BE2C (cell line): ENCODE results near the gene PPIL6.

Experiments
- DNase-seq: peaks from one replicate; pipeline ENCODE4 v3.0.0-alpha.2; 2020
- H3K27me3 ChIP-seq: fragments of 250-450 bp; sonication (Bioruptor Pico); 2 replicates; pipeline ENCODE4 v1.5.1; 2020; ENCODE audit warnings: mild to moderate bottlenecking
- H3K36me3 ChIP-seq: fragments of 250-450 bp; sonication (Bioruptor Pico); 2 replicates; pipeline ENCODE4 v1.5.1; 2020; ENCODE audit warnings: mild to moderate bottlenecking
- H3K4me1 ChIP-seq: fragments of 250-450 bp; sonication (Bioruptor Pico); 2 replicates; pipeline ENCODE4 v1.5.1; 2020
- H3K4me3 ChIP-seq: 2 replicates; pipeline ENCODE4 v1.5.1; 2011; ENCODE audit warnings: low read depth, low read length
- H3K9me3 ChIP-seq: fragments of 250-450 bp; sonication (Bioruptor Pico); 2 replicates; pipeline ENCODE4 v1.5.1; 2020
- TF ChIP-seq, protein P1 (sequence below): IDR thresholded peaks from 2 replicates; pipeline ENCODE4 v1.5.1; 2012; ENCODE audit warnings: mild to moderate bottlenecking, low read depth, low read length

The PPIL6 gene

DNA sequence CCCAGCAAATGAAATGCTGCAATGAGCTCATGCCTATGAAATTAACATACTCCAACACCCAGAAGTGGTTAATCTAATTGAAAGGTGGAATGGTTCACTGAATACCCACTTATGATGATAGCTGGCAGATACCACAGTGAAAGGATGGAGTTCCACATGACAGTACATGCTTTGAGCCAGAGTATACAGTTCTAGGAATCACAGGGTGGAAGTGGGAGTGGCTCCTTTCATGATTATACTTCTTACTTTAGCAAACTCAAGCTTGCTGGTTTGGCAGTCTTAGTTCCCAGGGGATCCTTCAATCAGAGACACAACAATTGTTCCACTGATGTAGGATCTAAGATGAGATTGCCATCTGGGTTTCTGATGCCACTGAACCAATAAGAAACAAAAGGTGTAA is 79.6 kb downstream of the PPIL6 start:
- no peak overlapping the region for H3K4me3 ChIP-seq
- no peaks in the 10 kb centered on the region for H3K4me1 ChIP-seq
- no peak for DNase-seq
- H3K27me3 ChIP-seq: no peaks in the 10 kb centered on the region
- no peaks in the 10 kb centered on the region for H3K9me3 ChIP-seq
- H3K36me3 ChIP-seq: peaks cover 37% of the 10 kb centered on the region
- TF ChIP-seq, protein P1, sequence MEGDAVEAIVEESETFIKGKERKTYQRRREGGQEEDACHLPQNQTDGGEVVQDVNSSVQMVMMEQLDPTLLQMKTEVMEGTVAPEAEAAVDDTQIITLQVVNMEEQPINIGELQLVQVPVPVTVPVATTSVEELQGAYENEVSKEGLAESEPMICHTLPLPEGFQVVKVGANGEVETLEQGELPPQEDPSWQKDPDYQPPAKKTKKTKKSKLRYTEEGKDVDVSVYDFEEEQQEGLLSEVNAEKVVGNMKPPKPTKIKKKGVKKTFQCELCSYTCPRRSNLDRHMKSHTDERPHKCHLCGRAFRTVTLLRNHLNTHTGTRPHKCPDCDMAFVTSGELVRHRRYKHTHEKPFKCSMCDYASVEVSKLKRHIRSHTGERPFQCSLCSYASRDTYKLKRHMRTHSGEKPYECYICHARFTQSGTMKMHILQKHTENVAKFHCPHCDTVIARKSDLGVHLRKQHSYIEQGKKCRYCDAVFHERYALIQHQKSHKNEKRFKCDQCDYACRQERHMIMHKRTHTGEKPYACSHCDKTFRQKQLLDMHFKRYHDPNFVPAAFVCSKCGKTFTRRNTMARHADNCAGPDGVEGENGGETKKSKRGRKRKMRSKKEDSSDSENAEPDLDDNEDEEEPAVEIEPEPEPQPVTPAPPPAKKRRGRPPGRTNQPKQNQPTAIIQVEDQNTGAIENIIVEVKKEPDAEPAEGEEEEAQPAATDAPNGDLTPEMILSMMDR: no peak

DNA sequence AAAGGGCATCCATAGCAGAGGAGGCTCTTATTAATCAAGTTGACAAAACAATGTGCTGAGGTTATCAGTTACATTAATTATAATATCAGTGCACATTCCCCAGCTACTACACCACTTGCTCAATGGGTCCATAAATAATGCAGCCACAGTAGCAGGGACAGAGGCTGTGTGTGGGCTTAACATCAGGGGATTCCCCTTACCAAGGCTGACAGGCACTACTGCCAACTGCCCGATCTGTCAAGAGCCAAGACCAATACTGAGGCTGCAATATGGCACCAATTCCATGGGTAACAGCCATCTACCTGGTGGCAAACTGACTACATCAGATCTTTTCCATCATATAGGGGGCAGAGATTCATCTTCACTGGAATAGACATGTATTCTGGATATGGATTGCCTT is 80.1 kb downstream of the PPIL6 start:
- TF ChIP-seq, protein P1: no peak
- H3K36me3 ChIP-seq: peaks cover 32% of the 10 kb centered on the region
- no peak overlapping the region for H3K4me3 ChIP-seq
- no peaks in the 10 kb centered on the region for H3K4me1 ChIP-seq
- no peak for DNase-seq
- no peaks in the 10 kb centered on the region for H3K27me3 ChIP-seq
- no peaks in the 10 kb centered on the region for H3K9me3 ChIP-seq

DNA sequence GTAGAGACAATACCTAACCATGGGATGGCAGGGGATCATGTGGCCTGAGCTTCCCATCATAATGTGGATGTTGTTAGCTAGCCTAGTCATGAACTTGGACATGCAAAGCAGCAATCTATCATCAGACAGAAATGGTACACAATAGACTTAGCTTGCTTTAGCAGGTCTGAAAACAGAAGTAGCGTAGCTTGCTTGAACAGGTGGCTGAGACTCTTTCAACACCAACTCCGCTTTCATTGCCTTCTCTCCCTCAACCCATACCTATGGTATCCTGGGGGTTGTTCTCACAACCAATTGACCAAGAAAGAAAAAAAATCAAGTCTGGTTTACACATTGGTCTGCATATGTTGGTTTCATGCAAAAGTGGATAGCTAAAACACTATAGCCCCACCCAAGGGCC is 81.2 kb downstream of the PPIL6 start:
- Histone ChIP-seq H3K36me3 (peaks cover 25% of the 10 kb centered on the region), H3K4me1 (no peaks in the 10 kb centered on the region), H3K27me3 (no peaks in the 10 kb centered on the region), H3K9me3 (no peaks in the 10 kb centered on the region), H3K4me3 (no peak overlapping the region)
- no peak for DNase-seq
- TF ChIP-seq, protein P1: no peak

DNA sequence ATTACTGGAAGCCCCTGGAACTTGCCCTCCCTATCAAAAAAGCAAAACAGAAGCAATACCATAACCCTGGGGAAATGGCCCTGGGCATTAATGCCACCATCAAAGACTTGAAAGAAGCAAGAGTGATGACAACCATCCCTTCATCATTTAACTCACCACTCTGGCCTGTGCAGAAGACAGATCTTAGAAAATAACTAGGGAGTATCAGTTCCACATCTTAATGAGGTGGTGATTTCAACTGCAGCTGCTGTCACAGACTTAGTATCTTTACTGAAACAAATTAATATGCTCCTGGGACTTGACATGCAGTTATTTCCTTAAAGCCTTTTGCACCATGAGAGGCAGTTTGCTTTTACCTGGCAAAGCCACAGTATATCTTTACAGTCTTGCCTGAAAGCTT is 82.2 kb downstream of the PPIL6 start:
- Histone ChIP-seq H3K9me3 (no peaks in the 10 kb centered on the region), H3K4me3 (no peak overlapping the region), H3K27me3 (no peaks in the 10 kb centered on the region), H3K4me1 (no peaks in the 10 kb centered on the region), H3K36me3 (peaks cover 21% of the 10 kb centered on the region)
- TF ChIP-seq, protein P1: no peak
- DNase-seq: no peak

DNA sequence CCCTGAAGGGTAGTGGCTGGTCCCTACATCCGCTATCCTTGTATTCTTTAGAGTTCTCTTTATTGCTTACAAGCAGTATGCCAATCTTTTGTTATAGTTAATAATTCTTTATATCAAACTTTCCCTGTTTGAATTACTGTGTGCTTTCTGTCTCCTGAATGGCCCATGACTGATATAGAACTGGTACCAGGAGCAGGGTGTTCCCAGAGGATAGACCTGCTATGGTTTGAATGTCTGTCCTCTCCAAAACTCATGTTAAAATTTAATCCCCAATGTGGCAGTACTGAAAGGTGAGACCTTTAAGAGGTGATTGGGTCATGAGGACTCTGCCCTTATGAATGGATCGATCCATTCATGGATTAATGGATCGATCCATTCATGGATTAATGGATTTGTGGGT is 84.2 kb downstream of the PPIL6 start:
- Histone ChIP-seq H3K36me3 (peaks cover 5% of the 10 kb centered on the region), H3K4me1 (no peaks in the 10 kb centered on the region), H3K4me3 (no peak overlapping the region), H3K27me3 (no peaks in the 10 kb centered on the region), H3K9me3 (no peaks in the 10 kb centered on the region)
- TF ChIP-seq, protein P1: no peak
- no peak for DNase-seq

DNA sequence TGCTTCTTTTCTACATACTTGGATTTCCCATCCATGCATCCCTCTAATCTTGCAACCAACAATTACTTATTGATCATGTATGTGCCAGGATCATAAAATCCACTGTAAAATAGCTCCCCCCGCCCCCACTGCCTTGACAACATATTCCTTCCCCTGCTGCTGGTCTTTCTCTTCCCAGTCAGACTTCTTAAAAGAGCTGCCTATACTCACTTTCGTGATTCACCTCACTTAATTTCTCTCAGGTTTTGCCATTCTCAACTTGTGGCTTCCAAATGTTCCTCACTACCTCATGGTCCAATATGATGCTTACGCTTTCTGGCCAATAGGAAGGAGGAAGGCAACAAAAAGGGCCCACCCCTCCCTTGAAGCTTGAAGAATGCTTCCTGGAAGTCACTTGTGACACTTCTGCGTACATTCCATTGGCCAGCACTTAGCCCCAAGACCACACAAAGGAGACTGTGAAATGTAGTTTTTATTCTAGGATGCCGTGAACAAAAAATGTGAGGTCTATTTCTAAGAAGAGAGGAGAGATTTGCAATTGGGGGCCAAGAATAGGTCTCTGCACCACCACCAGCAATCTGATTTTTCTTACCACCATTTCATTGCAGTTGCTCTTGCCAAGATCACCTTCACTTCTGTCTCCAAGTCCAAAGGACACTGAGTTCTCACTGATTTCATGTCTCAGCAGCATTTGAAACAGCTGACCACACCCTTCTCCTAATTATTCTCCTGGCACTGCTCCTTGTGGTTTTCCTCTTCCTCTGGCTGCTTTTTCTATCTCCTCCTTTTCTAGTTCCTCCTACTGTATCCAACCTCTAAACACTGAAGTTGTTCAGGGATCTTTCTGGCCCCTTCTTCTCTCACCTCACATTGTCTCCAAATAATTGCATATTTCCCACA is 88.9 kb downstream of the PPIL6 start:
- TF ChIP-seq, protein P1: no peak
- Histone ChIP-seq H3K27me3 (no peaks in the 10 kb centered on the region), H3K36me3 (no peaks in the 10 kb centered on the region; the same call in none of the 2 replicates), H3K9me3 (no peaks in the 10 kb centered on the region), H3K4me1 (peaks cover 2% of the 10 kb centered on the region), H3K4me3 (no peak overlapping the region)
- DNase-seq: no peak
